GM18909 (cell line): ENCODE results near the gene FAHD1.

Experiments used
- ATAC-seq: cut with Tn5 transposase; IDR thresholded peaks from one replicate; pipeline ENCODE4 v1.9.1; 2021; ENCODE audit warnings: mild to moderate bottlenecking; ENCODE audit not compliant: unreplicated experiment, poor library complexity

Gene FAHD1

DNA sequence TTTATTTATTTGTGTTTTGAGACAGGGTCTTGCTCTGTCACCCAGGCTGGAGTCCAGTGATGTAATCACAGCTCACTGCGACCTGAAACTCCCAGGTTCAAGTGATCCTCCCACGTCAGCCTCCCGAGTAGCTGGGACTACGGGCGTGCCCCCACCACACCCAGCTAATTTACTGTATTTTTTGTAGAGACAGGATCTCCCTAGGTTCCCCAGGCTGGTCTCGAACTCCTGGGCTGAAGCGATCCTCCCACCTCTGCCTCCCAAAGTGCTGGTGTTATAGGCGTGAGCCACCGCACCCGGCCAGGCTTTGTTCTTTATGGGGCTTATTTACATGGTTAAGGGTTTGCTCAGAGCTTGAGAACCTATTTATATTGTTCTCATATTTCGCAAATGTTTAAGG is 50.8 kb downstream of the FAHD1 start:
- no peak for ATAC-seq

DNA sequence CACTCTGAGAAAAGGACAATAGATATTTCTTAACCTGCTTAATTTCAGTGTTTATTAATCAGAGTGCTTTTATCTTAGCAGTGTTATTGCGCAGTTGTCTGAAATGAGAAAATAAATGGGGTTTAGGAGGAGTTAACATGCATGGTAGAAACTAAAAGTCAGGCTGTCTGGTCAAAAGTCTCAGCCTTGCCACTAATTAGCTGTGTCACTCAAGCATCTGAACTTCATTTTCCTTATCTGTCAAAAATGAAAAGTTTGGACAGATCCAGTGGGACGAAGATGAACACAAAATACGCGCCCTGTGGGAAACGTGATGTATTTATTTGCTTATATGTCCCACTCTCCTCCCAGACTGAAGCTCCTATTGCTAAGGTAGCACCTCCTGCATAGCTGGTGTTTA is 51.2 kb downstream of the FAHD1 start:
- no peak for ATAC-seq
